ENCODE data around the gene RPL10A. TPM values are rescaled to one million over a fixed set of nuclear protein-coding genes. Genes with fewer than 3 reads are reported as not detected.

The RPL10A gene
- polyA plus RNA-seq, 3 donors = 1,589 to 2,638 (median 2,305) TPM

DNA sequence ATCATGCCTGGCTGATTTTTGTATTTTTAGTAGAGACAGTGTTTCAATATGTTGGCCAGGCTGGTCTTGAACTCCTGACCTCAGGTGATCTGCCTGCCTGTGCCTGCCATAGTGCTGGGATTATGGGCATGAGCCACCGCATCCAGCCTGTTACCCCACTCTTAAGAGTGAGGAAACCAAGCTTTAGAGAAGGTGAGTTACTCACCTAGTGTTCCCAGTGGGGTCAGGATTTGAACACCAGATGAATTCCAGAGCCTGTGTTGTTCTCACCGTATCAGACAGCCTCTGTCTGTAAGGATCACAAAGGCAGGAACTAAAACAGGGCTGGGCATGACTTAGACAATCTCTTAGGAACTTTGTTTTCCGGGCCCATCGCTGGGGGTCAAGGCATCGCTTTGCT is 25.5 kb upstream of the RPL10A start:
- WGBS, 3 donors = 78 to 85% (median 85%) methylated on average over 5 of the region's 5 CpGs
- H3K27ac ChIP-seq (ENCODE audit: low read depth, low read length) = no peak overlapping the region

DNA sequence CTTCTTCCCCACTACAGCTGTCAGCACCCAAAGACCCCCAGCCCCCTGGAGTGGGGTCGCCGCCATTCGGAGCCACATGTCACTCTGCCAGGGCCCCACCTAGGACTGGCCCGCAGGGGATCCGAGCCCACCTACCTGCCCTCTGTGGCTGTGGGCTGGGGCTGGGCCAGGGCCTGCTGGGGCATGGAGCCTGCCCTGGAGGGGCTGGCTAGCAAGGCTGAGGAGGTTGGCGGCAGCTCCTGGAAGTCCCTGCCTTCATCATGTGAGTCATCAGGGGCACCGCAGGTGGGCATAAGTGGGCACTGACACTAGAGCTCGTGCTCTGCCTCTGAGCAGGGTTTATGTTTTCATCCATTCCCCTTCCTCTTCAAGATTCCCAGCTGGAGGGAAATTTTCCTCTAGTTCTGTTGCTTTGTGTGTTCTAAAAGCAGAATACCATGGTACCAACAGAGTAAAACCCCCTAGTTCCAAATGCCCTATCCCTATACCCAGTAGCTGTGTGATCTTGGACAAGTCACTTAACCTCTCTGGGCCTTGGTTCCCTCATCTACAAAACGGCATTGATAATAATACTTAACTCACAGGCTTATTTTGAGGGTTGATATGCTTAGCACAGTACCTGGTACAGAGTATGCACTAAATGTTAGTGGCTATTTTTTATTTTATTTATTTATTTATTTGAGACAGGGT is 24.7 kb upstream of the RPL10A start:
- H3K27ac ChIP-seq (ENCODE audit: low read depth, low read length) = no peak overlapping the region
- 83 to 93% (median 90%) methylated on average over 9 of the region's 9 CpGs for WGBS, 3 donors

DNA sequence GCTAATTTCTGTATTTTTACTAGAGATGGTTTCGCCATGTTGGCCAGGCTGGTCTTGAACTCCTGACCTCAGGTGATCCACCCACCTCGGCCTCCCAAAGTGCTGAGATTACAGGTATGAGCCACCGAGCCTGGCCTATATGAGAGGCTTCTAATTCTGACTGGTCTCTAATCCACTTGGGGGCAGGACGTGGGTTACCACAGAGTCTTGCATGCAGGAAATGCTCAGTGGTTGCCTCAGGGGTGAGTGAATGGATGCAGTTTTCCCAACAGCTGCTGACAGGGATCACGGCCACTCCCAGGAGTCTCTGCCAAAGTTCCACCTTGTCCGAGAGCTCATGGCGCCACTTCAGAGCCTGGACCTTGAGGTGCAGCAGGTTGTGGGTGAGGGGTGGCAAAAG is 22.5 kb upstream of the RPL10A start:
- no peak overlapping the region for H3K27ac ChIP-seq (ENCODE audit: low read depth, low read length)
- 69 to 82% (median 79%) methylated on average over 7 of the region's 7 CpGs for WGBS, 3 donors

DNA sequence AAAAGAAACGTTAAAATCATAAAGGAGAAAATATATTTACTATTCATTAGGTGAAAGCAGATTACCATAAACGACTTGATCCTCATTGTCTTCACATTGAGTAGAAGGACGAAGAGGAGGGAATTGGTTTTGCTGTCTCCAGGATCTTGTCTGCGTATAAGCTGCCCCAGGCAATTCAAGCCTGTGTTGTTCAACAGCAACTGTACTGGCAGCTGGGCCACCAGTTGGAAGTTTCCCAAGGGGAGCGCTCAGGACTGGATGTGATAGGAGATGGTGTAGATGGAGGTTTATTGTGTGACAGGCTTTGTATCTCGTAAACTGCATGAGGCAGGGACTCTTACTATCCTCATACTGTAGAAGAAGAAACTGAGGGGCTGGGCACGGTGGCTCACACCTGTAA is 20.0 kb upstream of the RPL10A start:
- WGBS, 3 donors = 69 to 81% (median 75%) methylated on average over 7 of the region's 7 CpGs

DNA sequence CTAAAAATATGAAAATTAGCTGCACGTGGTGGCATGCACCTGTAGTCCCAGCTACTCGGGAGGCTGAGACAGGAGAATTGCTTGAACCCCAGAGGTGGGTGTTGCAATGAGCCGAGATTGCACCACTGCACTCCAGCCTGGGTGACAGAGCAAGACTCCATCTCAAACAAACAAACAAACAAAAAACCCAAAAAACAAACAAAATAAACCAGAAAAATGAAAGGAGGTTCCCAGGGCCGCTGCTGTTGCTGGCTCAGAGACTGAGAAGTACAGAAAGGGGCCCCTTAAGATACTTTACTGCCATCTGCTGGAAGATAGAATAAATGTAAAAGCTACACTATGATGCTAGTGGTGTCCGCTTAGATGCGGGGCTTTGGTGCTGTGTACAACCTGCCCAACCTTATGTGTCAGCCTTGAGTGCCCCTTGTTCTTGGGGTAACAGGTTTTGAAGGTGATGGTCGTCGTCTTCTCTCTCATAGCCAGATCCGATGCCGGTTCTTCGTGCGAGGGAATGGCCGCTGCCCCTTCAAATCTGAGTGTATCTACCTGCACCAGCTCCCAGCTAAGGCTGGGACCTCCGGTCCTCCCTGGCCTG is 18.8 kb upstream of the RPL10A start:
- 28 to 34% (median 33%) methylated on average over 14 of the region's 14 CpGs for WGBS, 3 donors
- H3K27ac ChIP-seq (ENCODE audit: low read depth, low read length) = no peak overlapping the region

More for the DNA sequence above, 20.0 kb upstream of the RPL10A start:
- H3K27ac ChIP-seq (ENCODE audit: low read depth, low read length) = no peak overlapping the region

DNA sequence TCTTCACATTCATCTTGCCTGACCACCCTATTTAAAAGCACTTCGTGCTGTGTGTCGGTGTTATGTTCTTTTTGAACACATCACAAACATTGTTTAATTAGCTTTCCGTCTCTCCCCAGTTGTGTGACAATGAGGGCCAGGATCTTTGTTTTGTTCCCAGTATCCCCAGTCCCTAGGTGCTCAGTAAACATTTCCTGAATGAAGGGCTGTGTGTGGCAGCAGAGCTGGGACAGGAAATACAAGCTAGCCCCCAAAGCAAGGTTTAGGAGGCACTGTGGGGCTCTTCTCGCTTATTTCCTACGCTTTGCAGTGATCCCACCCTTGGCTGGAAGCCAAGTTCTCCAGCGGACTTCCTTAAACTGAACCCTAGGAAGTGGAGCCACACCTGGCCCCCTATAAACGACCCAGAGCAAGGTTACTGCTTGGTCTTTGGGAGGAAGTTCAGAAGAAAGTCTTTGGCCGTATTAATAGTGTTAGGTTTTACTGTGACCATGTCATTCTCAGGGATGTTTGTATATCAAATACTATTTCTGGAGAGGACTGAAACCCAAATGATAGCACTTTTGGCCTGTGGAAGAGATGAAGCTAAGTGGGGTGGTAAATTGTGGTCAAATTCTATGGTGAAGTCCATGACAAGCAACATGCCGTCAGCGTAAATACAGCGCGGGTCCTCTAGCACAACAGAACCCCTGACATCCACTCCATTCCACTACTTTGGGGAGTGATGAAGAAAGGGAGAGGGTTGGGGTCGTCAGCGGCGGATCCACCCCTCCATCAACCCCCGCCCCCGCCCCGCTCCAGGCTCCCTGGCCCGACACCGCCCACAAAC is 16.6 kb upstream of the RPL10A start:
- H3K27ac ChIP-seq (ENCODE audit: low read depth, low read length) = no peak overlapping the region
- WGBS, 3 donors = 10 to 11% (median 10%) methylated on average over 18 to 20 of the region's 20 CpGs

DNA sequence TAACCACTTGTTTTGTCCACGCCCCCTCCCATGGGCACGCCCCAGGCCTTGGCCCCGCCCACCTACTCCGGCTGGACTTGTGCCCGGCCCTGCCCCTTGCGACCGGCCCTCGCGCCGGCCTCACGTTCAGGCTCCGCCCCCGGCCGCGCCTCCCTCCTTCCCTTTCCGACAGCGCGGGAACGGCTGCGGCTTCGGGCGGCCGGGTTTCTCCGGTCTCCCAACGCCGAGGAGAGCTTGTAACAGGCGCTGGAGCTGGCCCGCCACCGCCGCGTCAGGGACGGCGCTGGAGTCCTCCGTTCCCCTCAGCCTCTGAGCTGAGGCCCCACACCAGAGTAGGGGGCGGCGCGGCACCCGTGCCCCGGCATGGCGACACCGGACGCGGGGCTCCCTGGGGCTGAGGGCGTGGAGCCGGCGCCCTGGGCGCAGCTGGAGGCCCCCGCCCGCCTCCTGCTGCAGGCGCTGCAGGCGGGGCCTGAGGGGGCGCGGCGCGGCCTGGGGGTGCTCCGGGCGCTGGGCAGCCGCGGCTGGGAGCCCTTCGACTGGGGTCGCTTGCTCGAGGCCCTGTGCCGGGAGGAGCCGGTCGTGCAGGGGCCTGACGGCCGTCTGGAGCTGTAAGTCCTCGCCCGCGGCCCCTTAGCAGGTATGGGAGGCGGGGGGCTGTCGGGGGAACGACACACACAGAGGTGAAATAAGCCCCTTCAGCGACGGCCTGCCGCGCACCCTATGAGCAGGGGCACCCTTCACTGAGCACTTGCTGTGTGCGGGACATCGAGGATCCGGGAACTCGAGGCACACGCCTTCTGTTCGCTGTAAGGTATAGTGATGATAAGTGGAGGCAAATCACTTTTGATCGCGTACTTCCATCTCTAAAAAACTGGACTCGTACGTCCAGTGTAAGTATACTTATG is 15.8 kb upstream of the RPL10A start, which contains the start of gene FANCE:
Gene FANCE, plus strand, starts transcription at position 156 of the 908 bp plus-strand sequence. Its CDS starts 208 bp downstream, at position 364.
- H3K27ac ChIP-seq (ENCODE audit: low read depth, low read length) = no peak within 1 kb of the TSS
- WGBS, 3 donors = 1% methylated on average over 81 to 87 of the region's 87 CpGs

DNA sequence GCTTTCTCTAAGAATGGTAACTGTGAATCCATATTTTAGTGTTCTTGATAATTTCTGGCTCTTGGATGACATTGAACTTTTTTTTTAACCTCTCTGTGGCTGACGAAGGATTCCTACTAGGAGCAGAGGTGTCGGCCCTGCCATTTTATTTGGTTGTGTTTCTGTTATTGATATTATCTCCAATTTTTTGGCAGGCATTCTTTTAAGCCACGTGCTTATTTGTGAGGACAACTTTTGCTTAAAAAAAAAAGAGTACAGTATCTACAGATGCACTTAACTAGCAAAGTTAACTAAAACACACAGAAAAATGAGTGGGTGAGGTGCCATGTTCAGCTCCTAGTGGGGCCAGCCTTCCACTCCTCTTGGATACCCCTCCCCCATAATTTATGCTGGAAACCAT is 15.0 kb upstream of the RPL10A start:
- no peak overlapping the region for H3K27ac ChIP-seq (ENCODE audit: low read depth, low read length)

DNA sequence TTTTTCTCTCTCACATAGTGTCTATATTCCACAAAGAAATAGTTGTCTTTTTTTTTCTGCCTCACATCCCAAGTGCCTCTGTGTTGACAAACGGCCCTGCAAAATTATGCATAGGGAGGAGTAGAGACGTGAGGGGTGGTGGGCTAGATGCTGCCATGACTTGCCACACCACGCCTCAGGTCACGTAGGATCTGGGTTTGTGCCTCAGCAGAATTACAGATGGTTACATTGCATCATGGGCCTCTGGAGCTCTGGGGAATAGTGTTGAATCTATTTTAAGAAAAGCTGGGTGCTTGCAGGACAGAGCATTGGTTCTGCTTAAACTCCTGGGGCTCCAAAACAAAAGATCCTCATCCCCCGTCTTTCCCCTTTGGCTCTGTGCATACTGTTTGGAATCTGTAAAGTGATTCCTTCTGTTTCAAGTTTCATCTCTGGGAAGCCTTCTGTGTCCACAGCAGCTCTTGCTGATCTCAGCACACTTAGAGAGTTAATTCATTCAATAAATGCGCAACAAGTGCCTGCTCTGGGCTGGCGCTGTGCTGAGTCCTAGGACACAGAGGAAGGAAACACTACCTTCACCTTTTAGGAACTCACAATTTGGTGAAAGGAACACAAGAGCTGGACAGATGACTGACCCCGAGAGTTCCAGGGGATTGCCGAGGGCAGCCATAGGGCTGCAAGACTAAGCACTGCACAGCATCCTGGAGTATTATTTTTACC is 13.7 kb upstream of the RPL10A start:
- no peak overlapping the region for H3K27ac ChIP-seq (ENCODE audit: low read depth, low read length)
- 78 to 85% (median 79%) methylated on average over 9 of the region's 9 CpGs for WGBS, 3 donors

More for the DNA sequence above, 15.0 kb upstream of the RPL10A start:
- 14 to 16% (median 16%) methylated on average over 3 of the region's 3 CpGs for WGBS, 3 donors

DNA sequence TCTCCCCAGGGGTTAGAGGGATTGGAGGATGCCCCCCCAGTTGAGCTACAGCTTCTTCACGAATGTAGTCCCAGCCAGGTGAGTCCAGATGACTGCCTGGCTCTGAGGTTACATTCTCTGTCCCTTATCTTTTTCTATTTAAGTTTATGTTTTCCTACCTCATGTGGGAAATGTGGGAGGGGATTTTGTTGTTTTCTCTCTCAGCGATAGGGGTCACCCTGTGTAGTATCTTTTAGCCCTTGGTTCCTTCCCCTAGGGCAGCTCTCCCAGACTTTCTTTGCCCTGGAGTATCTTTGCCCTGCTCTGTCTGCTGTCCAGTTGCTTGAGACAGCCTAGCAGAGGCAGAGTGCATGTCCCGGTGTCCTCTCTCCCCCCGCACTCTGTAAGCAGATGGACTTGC is 10.3 kb upstream of the RPL10A start:
- H3K27ac ChIP-seq (ENCODE audit: low read depth, low read length) = no peak overlapping the region
- 51 to 89% (median 88%) methylated on average over 4 of the region's 4 CpGs for WGBS, 3 donors

DNA sequence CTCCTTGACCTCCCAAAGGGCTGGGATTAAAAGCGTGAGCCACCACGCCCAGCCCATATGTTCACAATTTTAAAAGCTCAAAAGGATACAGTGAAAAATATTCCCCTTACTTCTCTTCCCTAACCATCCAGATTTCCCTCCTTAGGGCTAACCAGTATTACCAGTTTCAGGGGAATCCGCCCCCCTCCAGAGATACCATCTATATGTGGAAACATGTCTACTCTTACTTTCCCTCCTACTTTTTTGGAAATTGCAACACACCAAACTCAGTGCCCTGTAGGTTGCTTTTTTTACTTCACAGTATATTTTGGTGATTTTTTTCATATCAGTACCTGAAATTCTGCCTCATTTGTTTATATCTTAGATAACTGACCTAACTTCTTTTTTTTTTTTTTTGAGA is 6.9 kb upstream of the RPL10A start:
- 78 to 98% (median 94%) methylated on average over 3 of the region's 3 CpGs for WGBS, 3 donors
- H3K27ac ChIP-seq (ENCODE audit: low read depth, low read length) = no peak overlapping the region

DNA sequence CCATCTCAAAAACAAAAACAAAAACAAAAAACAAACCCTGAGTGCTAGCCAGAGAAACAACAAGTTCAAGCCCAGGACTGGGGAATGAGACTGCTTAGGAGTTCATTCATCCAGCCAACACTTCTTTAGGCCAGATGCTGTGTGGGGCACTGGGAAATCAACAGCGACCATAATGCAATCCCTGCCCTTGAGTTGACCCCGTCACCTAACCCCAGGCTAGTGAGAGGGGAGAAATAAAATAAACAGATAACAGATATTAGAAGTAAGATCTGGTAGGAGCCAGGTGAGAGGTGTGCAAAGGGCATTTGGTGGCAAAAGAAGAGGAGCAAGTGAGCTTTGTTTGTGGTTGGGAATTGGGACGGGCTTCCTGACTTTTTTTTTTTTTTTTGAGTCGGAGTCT is 4.9 kb upstream of the RPL10A start:
- 84 to 93% (median 91%) methylated on average over 3 to 4 of the region's 4 CpGs for WGBS, 3 donors
- H3K27ac ChIP-seq (ENCODE audit: low read depth, low read length) = no peak overlapping the region

DNA sequence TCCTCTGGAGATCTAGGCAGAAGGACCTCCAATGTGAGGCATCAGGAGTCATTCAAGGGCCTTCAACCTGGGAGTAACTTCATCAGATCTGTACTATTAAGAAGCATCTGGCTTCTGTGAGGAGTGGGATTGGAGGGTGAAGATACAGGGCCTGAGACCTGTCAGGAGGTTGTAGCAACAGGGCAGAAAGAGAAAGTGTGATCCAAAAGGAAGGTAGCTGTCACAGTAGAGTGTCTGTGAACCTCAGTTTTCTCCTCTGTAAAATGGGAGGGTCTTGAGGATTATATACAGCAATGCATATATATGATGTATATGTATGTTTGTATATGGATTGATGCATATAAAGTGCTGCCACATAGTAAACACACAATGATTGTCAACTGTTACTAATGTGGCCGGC is 2.6 kb upstream of the RPL10A start:
- H3K27ac ChIP-seq (ENCODE audit: low read depth, low read length) = no peak overlapping the region
- 92 to 100% (median 97%) methylated on average over 1 of the region's 1 CpG for WGBS, 3 donors

DNA sequence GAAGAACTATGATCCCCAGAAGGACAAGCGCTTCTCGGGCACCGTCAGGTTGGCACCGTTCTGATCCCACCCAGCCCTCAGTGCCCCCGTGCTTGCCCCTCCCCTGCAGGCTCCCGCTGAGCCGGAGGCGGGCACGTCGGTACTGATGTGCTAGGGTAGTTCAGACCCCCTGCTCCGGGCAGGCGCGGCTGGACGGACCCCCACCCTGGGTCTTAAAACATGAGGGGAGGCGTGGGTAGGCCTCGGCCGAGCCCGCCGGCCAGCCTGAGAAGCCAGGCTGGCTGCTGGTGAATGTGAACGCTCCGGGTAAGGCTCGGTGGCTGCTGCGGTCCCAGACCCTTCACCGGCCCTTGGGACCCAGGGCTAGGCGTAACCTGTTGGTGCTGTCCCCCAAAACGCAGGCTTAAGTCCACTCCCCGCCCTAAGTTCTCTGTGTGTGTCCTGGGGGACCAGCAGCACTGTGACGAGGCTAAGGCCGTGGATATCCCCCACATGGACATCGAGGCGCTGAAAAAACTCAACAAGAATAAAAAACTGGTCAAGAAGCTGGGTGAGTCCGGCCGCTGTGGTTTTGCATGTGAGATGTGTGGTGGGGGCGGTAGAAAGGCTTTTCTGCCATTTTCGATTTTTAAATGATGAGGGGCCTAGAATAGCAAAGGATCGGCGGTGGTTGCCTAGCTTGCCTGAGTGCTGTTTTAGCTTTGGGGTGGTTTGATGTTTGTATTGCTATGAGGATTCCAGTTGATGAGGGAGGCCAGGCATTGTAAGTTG is 964 bp downstream of the RPL10A start:
- no peak overlapping the region for H3K27ac ChIP-seq (ENCODE audit: low read depth, low read length)
- 3 to 5% (median 3%) methylated on average over 37 of the region's 37 CpGs for WGBS, 3 donors

DNA sequence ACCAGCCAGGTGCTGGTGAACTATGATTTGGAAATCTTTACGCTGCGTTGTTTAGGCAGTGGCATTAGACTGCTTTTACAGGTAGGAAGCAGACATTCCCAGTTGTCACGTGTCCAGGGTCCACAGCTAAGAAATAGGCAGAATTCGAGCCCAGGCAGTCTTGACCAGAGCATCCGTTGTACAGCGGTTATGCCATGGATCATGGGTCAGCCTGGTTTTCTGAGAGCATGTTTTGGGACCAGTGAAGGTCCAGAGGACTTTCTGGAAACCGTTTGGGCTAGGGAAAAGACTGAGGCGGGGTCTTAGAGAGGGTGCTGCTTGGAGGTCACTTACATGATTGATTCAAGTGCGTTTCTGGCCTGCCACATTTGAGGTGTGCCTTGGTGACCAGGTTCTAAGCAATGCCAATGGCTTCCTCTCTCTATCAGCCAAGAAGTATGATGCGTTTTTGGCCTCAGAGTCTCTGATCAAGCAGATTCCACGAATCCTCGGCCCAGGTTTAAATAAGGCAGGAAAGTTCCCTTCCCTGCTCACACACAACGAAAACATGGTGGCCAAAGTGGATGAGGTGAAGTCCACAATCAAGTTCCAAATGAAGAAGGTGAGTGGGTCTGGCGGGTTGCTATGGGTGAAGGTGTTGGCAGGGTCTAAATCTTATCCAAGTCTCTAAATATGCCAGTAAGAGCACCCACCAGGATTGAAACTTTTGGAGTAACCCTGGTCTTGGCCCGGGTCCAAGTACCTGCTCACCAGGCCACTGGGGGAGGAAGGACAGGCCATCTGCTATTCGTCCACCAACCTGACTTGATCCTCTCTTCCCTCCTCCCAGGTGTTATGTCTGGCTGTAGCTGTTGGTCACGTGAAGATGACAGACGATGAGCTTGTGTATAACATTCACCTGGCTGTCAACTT is 1.8 kb downstream of the RPL10A start:
- no peak overlapping the region for H3K27ac ChIP-seq (ENCODE audit: low read depth, low read length)
- 43 to 53% (median 48%) methylated on average over 18 of the region's 18 CpGs for WGBS, 3 donors

DNA sequence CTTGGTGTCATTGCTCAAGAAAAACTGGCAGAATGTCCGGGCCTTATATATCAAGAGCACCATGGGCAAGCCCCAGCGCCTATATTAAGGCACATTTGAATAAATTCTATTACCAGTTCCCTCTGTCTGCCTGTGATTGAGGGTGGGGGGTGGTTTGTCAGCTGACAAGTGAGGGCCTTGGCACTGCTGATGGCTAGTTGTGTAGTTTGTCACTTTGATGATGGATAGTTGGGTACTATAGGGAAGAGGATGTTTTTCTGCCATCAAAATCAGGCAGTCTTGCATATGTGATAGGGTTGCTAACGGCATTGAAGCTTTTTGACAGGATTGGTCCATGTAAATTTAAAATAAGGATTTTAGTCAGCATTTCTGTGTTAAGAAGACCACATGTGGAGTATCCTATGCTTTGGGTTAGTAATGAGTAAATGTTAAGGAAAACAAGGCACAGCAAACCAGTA is 2.5 kb downstream of the RPL10A start:
- WGBS, 3 donors = 66 to 71% (median 70%) methylated on average over 3 of the region's 3 CpGs
- H3K27ac ChIP-seq (ENCODE audit: low read depth, low read length) = no peak overlapping the region

Measured in adipose tissue (tissue), 3 donors.